Renal cortex interstitium (tissue), 11 donors: ENCODE data around the gene ADD2. TPM values are rescaled to one million over a fixed set of nuclear protein-coding genes. Genes with fewer than 3 reads are reported as not detected.

Experiments
- DNase-seq, 11 donors: peaks; one replicate each; pipeline ENCODE4 v3.0.0-alpha.2; 2013; ENCODE audit warnings: low read depth in 9 of 11, low spot score in 4 of 11; ENCODE audit errors: extremely low read depth in 1 of 11
- polyA plus RNA-seq, 3 donors: library from polyadenylated mRNA; unstranded; fragments of 120-200 nt; gene quantifications; one replicate each; pipeline ENCODE4 v1.2.1, GENCODE V29; 2013; ENCODE audit not compliant: insufficient read length in 3 of 3

Gene ADD2
- polyA plus RNA-seq, 3 donors: 6.0 to 8.3 (median 6.2) TPM

DNA sequence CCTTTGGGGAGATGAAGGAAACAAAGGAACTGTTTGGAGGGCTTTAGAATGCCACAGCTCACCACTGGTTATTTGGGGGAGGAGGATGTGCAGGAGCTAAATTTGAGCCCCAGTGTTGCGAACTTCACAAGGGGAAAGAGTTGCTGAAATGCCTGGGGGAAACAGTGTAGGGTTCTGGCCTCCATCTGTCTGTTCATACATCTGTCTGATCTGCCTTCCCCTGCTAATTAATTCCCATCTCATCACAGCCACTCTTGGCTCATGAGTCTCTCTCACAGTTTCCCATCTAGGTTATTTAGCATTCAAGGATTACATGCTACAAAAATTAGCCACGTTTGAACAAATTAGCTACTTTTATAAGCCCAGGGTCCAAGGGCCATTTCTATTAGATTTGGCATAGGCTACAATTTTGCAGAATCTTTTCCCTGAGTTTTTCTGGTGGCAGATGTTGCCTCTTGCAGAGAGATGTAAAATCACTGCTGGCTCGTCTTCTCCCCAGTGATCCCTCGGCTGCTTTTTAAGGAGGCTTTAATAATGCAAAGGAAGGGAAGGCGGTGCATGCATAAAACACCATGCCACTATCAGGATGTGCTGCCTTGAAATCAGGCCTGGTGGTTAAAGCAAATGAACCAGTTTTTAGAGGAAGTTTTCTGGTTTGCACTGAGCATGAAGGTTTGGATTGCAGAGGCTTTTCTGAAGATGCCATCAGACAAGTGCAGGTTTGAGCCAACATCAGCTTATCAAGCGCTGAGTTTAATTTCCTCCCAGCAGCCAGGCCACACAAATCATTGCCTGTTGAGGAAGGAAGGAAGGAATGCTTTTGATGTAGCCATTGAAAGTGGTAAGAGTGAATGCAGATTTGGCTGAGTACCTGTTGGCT is 35.0 kb downstream of the ADD2 start:
- peak in 1 of 11 donors; percentile 3 for DNase-seq

DNA sequence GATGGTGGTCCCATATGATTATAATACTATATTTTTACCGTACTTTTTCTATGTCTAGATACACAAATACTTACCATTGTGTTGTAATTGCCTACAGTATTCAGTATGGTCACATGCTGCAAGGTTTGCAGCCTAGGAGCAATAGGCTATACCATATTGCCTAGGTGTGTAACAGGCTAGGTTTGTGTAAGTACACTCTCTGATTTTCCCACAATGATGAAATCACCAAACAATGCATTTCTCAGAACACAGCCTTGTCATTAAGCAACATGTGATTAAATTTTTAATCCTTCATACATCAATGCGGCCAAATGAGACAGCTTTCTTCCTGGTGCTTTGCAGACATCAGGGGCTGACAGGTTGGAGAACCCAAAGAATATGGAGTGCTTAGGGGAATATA is 37.3 kb downstream of the ADD2 start:
- DNase-seq: no peak

DNA sequence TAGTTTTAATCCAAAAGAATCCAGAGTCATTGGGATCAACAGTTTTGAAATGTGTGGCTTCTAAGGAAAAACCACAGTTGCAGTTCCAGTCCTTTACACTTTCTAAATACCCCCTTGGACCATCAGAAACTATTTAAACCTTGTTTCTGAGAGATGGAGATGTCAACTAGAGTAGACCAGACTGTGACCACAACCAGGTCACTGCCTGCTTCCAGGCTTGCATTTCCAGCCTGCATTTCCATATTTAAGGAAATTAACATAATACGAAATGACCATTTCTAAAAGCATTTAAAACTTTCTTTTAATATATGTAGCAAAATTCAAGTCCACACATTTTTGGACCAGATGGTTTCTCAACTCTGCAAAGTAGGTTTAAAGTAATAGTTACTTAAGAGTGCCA is 38.4 kb downstream of the ADD2 start:
- no peak for DNase-seq

- DNase-seq: no peak
These were observed 39.9 kb downstream of the ADD2 start for GRCh38 chr2:70728128-70728527.

DNA sequence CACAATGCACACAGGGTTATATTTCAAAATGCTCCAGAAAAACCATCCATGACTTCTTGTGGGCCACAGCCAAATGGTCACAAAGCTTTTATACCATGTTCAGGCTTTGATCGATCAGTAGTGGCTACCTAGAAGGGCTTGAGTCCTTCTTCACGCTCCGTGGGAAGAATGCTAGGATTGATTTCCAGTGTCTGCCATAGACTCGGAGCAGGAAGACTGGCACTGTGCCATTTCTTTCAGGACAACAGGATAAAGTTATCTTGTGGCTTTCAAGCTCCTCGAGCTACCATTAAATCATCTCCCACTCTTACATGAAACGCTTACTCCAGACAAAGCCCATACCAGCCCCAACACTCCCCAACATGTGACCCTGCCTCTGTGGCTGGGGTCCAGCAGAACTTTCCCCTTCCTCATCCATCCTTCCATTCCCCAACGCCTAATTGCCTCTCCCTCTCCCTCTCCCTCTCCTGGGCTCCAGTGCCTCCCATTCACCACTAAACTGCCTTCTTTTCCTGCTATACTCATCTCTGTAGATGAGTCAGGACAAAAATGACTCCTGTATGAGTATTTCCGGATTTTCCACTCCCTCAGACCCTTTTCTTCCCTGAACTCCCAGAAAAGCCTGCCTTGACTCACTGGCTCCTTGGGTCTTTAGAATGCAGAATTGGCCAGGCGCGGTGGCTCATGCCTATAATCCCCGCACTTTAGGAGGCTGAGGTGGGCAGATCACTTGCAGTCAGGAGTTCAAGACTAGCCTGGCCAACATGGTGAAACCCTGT is 40.9 kb downstream of the ADD2 start:
- peak in 1 of 11 donors; percentile 6 for DNase-seq

DNA sequence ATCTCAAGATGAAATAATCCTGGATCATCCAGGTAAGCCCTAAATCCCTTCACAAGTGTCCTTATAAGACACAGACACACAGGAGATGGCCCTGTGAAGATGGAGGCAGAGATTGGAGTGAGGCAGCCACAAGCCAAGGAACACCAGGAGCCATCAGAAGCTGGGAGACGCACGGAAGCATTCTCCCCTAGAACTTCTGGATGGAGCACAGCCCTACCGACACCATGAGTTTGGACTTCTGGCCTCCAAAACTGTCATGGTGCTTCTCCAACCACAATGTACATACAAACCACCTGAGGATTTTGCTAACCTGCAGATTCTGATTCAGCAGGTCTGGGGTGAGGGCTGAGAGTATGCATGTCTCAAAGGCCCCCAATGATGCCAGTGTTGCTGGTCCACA is 42.5 kb downstream of the ADD2 start:
- no peak for DNase-seq

GRCh38 chr2:70724366-70724765 is 43.6 kb downstream of the ADD2 start:
- DNase-seq: no peak

DNA sequence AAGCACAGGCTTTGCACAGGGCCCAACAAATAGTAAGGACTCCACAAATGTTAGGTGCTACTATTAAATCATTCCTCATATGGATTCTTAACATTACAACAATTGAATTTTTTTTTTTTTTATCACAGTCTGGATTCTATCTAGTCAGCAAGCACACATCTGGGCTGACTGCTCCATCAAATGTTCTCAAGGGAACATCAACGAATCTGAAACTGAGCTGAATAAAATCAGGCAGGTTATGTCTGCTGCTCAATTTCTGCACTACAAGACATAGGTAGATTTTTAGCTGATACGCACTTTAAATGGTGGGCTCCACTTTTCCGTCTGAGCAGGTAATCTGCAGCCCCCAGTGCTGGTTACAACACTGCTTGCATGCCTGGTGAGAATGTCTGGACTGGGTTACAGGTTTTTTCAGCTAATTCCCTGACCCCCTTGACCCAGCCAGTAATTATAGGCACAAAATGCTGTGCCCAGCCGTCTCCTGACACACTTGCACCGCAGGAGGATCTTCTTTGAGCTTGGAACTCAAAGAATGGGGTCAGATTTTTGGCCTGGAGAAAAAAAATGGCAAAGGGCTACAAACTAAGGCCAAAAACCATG is 44.6 kb downstream of the ADD2 start:
- DNase-seq: no peak

- no peak for DNase-seq
These were observed 47.9 kb downstream of the ADD2 start for GRCh38 chr2:70720124-70720523.

- no peak for DNase-seq
These were observed 48.8 kb downstream of the ADD2 start for GRCh38 chr2:70719231-70719630.

GRCh38 chr2:70718736-70719135 is 49.3 kb downstream of the ADD2 start:
- DNase-seq: no peak

DNA sequence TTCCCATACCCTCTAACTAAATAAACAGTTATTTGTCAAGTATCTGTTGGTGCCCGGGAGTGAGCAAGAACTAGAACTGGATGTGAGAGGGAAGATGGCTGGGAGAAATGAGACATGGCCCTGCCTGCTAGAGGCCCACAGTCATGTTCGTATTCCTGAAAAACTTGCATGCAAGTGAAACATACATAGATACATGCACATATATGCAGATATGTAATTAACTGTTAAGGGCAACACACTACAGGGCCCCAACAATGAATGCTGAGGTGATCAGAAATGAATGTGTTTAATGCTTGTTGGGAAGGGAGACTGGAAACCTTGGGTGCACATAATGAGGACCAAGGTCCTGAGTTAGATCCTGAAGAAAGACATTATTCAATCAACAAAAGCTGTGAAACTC is 49.8 kb downstream of the ADD2 start:
- DNase-seq: no peak

GRCh38 chr2:70717431-70718038 is 50.5 kb downstream of the ADD2 start:
- DNase-seq: no peak

- DNase-seq: no peak
These were observed 51.0 kb downstream of the ADD2 start for GRCh38 chr2:70716951-70717350.

DNA sequence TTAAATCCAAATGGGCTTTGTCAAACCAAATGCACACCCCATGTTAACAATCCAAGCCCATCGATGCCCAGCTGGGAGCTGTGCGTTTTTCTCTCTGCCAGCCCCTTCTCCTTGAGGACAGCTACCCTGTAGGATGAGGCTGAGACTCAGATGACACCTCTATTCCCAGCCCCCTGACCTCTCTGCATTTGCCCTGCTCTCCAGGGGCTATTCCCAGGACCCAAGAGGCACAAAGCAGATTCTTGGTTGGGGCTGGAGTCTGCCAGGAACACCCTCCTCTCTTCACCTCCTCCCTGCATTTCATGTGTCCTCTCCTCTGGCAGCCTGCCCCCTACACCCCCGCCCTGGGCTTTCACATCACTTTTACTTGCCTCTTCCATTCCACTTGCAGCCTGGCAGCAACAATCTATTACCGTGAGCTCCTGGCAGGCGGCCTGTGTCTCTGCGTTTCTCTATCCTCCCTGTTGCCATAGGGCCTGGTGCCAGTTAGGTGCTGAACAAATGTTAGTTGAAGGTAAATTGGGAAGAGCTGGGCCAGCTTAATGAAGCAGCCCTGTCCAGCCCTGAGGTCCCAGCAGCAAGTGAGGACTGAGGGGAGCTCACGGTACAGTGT is 51.8 kb downstream of the ADD2 start:
- no peak for DNase-seq

- DNase-seq: no peak
These were observed 52.7 kb downstream of the ADD2 start for GRCh38 chr2:70715071-70715985.

DNA sequence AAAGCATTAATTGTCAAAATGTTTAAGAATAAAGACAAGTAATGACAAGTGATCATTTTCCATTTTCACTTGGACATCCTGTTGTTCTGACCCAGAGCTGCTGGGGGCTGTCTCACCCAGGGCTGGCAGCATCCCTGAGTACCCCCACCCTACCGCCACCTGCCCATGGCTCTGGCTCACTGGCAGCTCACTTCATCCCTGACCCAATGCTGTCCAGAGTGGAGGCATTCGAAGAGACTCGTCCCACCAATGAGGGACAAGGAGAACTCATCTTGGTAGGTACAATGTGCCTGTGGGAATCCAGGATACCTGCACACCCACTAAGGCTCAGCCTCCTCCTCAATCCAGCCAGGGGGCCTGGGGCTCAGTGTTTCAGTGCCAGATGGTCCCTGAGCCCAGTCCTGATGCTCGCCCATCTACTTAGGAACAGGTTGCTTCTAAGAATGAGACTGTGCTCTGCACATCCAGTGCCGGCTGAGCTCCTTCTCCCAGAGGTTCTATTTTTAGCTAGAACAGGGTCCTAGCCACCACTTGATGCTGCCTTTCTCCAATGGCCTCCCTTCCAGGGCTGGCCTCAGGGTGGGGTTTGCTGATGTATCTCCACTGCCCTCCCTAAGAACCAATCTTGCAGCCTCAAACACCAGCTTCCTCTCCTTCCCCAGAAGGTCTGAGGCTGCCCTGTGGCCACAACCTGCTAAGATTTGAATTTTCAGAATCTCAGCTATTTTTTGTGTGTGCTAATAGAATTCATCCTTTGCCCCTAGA is 53.7 kb downstream of the ADD2 start:
- DNase-seq: no peak
